Measurements from ENCODE around the gene SEPTIN7.

Gene SEPTIN7

GRCh38 chr7:35773994-35774393 is 26.9 kb upstream of the SEPTIN7 start:
- no peak overlapping the region for H3K4me3 ChIP-seq (replicated peaks; ENCODE audit: low read depth, low read length)
- no peak for TF ChIP-seq CTCF (IDR thresholded peaks at IDR 0.05; ENCODE audit: low read length, missing control alignments)
- DNase-seq (ENCODE audit: low read depth), result no peak

GRCh38 chr7:35776686-35777085 is 24.2 kb upstream of the SEPTIN7 start:
- no peak overlapping the region for H3K4me3 ChIP-seq (replicated peaks; ENCODE audit: low read depth, low read length)
- no peak for TF ChIP-seq CTCF (IDR thresholded peaks at IDR 0.05; ENCODE audit: low read length, missing control alignments)
- no peak for DNase-seq (ENCODE audit: low read depth)

GRCh38 chr7:35777121-35777520 is 23.7 kb upstream of the SEPTIN7 start:
- no peak for TF ChIP-seq CTCF (IDR thresholded peaks at IDR 0.05; ENCODE audit: low read length, missing control alignments)
- DNase-seq (ENCODE audit: low read depth), result no peak
- H3K4me3 ChIP-seq (replicated peaks; ENCODE audit: low read depth, low read length), result no peak overlapping the region

GRCh38 chr7:35780070-35780469 is 20.8 kb upstream of the SEPTIN7 start:
- TF ChIP-seq CTCF (IDR thresholded peaks at IDR 0.05; ENCODE audit: low read length, missing control alignments), result no peak
- no peak for DNase-seq (ENCODE audit: low read depth)
- no peak overlapping the region for H3K4me3 ChIP-seq (replicated peaks; ENCODE audit: low read depth, low read length)

- DNase-seq (ENCODE audit: low read depth), result peak; percentile 89
- no peak for TF ChIP-seq CTCF (IDR thresholded peaks at IDR 0.05; ENCODE audit: low read length, missing control alignments)
- H3K4me3 ChIP-seq (replicated peaks; ENCODE audit: low read depth, low read length), result no peak overlapping the region
Measured at GRCh38 chr7:35781200-35781701, 19.6 kb upstream of the SEPTIN7 start.

- no peak for DNase-seq (ENCODE audit: low read depth)
- TF ChIP-seq CTCF (IDR thresholded peaks at IDR 0.05; ENCODE audit: low read length, missing control alignments), result no peak
- H3K4me3 ChIP-seq (replicated peaks; ENCODE audit: low read depth, low read length), result no peak overlapping the region
Measured at GRCh38 chr7:35781767-35782515, 18.9 kb upstream of the SEPTIN7 start.

GRCh38 chr7:35784332-35784731 is 16.5 kb upstream of the SEPTIN7 start:
- DNase-seq (ENCODE audit: low read depth), result no peak
- TF ChIP-seq CTCF (IDR thresholded peaks at IDR 0.05; ENCODE audit: low read length, missing control alignments), result no peak
- H3K4me3 ChIP-seq (replicated peaks; ENCODE audit: low read depth, low read length), result no peak overlapping the region
